H1 (cell line): ENCODE results near the gene SPTY2D1. TPM values are rescaled to one million over a fixed set of nuclear protein-coding genes. Genes with fewer than 3 reads are reported as not detected.

ENCODE experiments used
- CHD2 ChIP-seq: IDR thresholded peaks from 2 replicates; pipeline ENCODE4 v1.6.1; 2012; ENCODE audit warnings: low read length, improper control_type of control experiment
- EZH2 ChIP-seq: fragments of 200-600 bp; sonication (generic); IDR thresholded peaks from 2 replicates; pipeline ENCODE4 v1.7.1; 2012; ENCODE audit warnings: low read depth, mild to moderate bottlenecking, moderate library complexity, low read length, inconsistent platforms; ENCODE audit not compliant: severe bottlenecking
- FOSL1 ChIP-seq: IDR thresholded peaks from 2 replicates; pipeline ENCODE4 v1.6.1; 2011; ENCODE audit warnings: mild to moderate bottlenecking, low read depth, low read length, moderate library complexity; ENCODE audit not compliant: insufficient read depth
- KDM1A ChIP-seq: fragments of 200-600, 300-600 bp; sonication (generic); IDR thresholded peaks from 2 replicates; pipeline ENCODE4 v1.7.1; 2016; ENCODE audit warnings: mild to moderate bottlenecking, low read length, borderline replicate concordance
- RBBP5 ChIP-seq: IDR thresholded peaks from 2 replicates; pipeline ENCODE4 v1.7.1; 2012; ENCODE audit warnings: low read depth, mild to moderate bottlenecking, inconsistent platforms, low read length, moderate library complexity, borderline replicate concordance
- RFX5 ChIP-seq: IDR thresholded peaks from 2 replicates; pipeline ENCODE4 v1.6.1; 2011; ENCODE audit warnings: low read depth, low read length, improper control_type of control experiment, borderline replicate concordance
- SUZ12 ChIP-seq: fragments of 200-600 bp; sonication (generic); IDR thresholded peaks from 2 replicates; pipeline ENCODE4 v1.6.1; 2012; ENCODE audit warnings: mild to moderate bottlenecking, inconsistent platforms, low read length, moderate library complexity, mixed read lengths
- TAF7 ChIP-seq: optimal IDR thresholded peaks from 2 replicates; pipeline ENCODE3; 2011; ENCODE audit warnings: low read depth, mild to moderate bottlenecking, inconsistent platforms, low read length, moderate library complexity, borderline replicate concordance
- polyA plus RNA-seq, 7 experiments: library from polyadenylated mRNA; depleted of rRNA in 3 of 7; stranded (reverse) in 5 of 7; unstranded in 2 of 7; fragments of >200 nt in 5 of 7; fragments of 200-250 nt in 2 of 7; gene quantifications; 1 replicate in 5 of 7; 2 replicates in 1 of 7; 4 replicates in 1 of 7; pipeline versions ENCODE4 v1.2.1 to v1.2.3, GENCODE V29; 2011 to 2013; ENCODE audit warnings: missing spikeins in 2 of 7, mixed read lengths in 2 of 7
- total RNA-seq: library from RNA; stranded (reverse); fragmentation: NEBNext Ultra II Directional; extraction: Animal tissue kit (Norgen Biotek cat#: 25700); gene quantifications from 2 replicates; pipeline ENCODE4 v1.2.1, GENCODE V29; 2021
- TF ChIP-seq, protein P1 (sequence below): IDR thresholded peaks from 2 replicates; pipeline ENCODE4 v1.6.1; 2012; ENCODE audit warnings: inconsistent platforms

Gene SPTY2D1
- total and polyA plus RNA-seq, 2 of the 8 experiments (the other 6 are each of a cell fraction or from before 2014, with no cell fraction given), result 4.9 to 17.6 TPM

GRCh38 chr11:18588297-18589252 lies 45.6 kb downstream of the SPTY2D1 start, which contains the start of gene UEVLD (continued):
- TF ChIP-seq TAF7, result peak; percentile 12
- TF ChIP-seq RBBP5, result peak; percentile 78; the same call in 1 of the 2 replicates
- 0 out of 2 replicates have a peak, but pooled peaks have one; percentile 12 for TF ChIP-seq KDM1A
- TF ChIP-seq FOSL1, result no peak
- TF ChIP-seq RFX5, result no peak
- TF ChIP-seq, protein P1, sequence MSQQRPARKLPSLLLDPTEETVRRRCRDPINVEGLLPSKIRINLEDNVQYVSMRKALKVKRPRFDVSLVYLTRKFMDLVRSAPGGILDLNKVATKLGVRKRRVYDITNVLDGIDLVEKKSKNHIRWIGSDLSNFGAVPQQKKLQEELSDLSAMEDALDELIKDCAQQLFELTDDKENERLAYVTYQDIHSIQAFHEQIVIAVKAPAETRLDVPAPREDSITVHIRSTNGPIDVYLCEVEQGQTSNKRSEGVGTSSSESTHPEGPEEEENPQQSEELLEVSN, result no peak; the same call in 1 of the 2 replicates
- no peak for TF ChIP-seq CHD2
- TF ChIP-seq SUZ12, result no peak
- no peak for TF ChIP-seq EZH2
